ENCODE measurements around the gene KRTAP5-11.
"Not testable (repeated sequence)": the region's sequence is repeated elsewhere in the genome, so short reads cannot be mapped to it uniquely, and the experiment has no call there.

Gene KRTAP5-11

GRCh38 chr11:71580057-71581003, 2.3 kb downstream of the KRTAP5-11 start:
- no peaks in the 10 kb centered on the region for H3K27me3 ChIP-seq (ENCODE audit: insufficient read depth, low read depth, severe bottlenecking)
- no peak overlapping the region for H3K27ac ChIP-seq
- H3K4me3 ChIP-seq (ENCODE audit: low read depth, low read length): no peak overlapping the region; the same call in 1 of the 2 replicates
- peak; percentile 84 for TF ChIP-seq CTCF (IDR thresholded peaks at IDR 0.05; ENCODE audit: low read depth, low read length)
- H3K9me3 ChIP-seq (ENCODE audit: severe bottlenecking): no peaks in the 10 kb centered on the region
- no peaks in the 10 kb centered on the region for H3K36me3 ChIP-seq
- DNase-seq: peak; percentile 71

DNA sequence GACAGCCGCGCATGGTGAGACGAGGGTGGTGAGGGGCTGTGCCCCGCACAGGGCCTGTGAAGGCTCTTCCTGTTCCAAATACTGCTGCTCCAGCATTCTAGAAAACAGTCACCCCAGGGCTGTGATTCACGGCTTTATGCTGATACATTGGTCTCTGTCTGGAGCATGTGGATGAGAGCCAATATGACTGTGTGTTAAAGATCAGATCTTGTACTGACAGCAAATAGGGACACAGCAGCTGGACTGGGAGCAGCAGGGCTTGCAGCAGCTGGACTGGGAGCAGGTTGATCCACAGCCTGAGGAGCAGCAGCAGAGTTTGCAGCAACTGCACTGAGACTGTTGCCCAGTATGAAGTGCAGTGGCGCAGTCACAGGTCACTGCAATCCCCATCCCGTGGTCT, 3.2 kb downstream of the KRTAP5-11 start:
- not testable (repeated sequence) for H3K27me3 ChIP-seq (ENCODE audit: insufficient read depth, low read depth, severe bottlenecking); H3K27ac ChIP-seq; DNase-seq; H3K36me3 ChIP-seq; H3K9me3 ChIP-seq (ENCODE audit: severe bottlenecking); H3K4me3 ChIP-seq (ENCODE audit: low read depth, low read length)

DNA sequence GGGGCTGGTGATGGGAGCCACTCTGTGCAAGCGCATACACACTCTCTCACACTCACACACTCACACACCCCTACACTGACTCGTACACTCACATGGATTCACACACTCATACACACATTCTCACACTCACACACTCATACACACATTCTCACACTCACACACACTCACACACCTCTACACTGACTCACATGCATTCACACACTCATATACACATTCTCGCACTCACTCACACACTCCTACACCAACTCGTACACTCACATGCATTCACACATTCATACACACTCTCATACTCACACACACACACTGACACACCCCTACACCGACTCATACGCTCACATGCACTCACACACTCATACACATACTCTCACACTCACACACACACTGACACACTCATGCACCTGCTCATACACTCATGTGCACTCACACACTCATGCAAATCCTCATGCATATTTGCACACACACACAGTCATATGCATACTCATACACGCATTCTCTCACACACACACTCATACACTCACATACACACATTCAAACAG, 5.1 kb downstream of the KRTAP5-11 start:
- H3K4me3 ChIP-seq (ENCODE audit: low read depth, low read length): no peak overlapping the region
- no peaks in the 10 kb centered on the region for H3K36me3 ChIP-seq
- no peak for TF ChIP-seq CTCF (IDR thresholded peaks at IDR 0.05; ENCODE audit: low read depth, low read length)
- no peaks in the 10 kb centered on the region for H3K27me3 ChIP-seq (ENCODE audit: insufficient read depth, low read depth, severe bottlenecking)
- no peaks in the 10 kb centered on the region for H3K9me3 ChIP-seq (ENCODE audit: severe bottlenecking)
- DNase-seq: no peak
- no peak overlapping the region for H3K27ac ChIP-seq

GRCh38 chr11:71576688-71577465, 5.8 kb downstream of the KRTAP5-11 start:
- not testable (repeated sequence) for H3K27me3 ChIP-seq (ENCODE audit: insufficient read depth, low read depth, severe bottlenecking); DNase-seq; H3K4me3 ChIP-seq (ENCODE audit: low read depth, low read length)

GRCh38 chr11:71575723-71576424, 6.8 kb downstream of the KRTAP5-11 start:
- no peak for DNase-seq
- H3K9me3 ChIP-seq (ENCODE audit: severe bottlenecking): no peaks in the 10 kb centered on the region
- no peaks in the 10 kb centered on the region for H3K27me3 ChIP-seq (ENCODE audit: insufficient read depth, low read depth, severe bottlenecking)
- no peak overlapping the region for H3K27ac ChIP-seq
- no peak overlapping the region for H3K4me3 ChIP-seq (ENCODE audit: low read depth, low read length)
- TF ChIP-seq CTCF (IDR thresholded peaks at IDR 0.05; ENCODE audit: low read depth, low read length): no peak
- no peaks in the 10 kb centered on the region for H3K36me3 ChIP-seq

More at GRCh38 chr11:71576688-71577465, 5.8 kb downstream of the KRTAP5-11 start:
- not testable (repeated sequence) for H3K9me3 ChIP-seq (ENCODE audit: severe bottlenecking); H3K27ac ChIP-seq; H3K36me3 ChIP-seq

GRCh38 chr11:71574418-71574817, 8.3 kb downstream of the KRTAP5-11 start:
- Histone ChIP-seq H3K27ac (no peak overlapping the region), H3K27me3 (ENCODE audit: insufficient read depth, low read depth, severe bottlenecking) (no peaks in the 10 kb centered on the region), H3K4me3 (ENCODE audit: low read depth, low read length) (no peak overlapping the region), H3K9me3 (ENCODE audit: severe bottlenecking) (no peaks in the 10 kb centered on the region), H3K36me3 (no peaks in the 10 kb centered on the region)
- no peak for TF ChIP-seq CTCF (IDR thresholded peaks at IDR 0.05; ENCODE audit: low read depth, low read length)
- no peak for DNase-seq
